Measurements from ENCODE around the gene MSLN.
"Not testable (repeated sequence)": the region's sequence is repeated elsewhere in the genome, so short reads cannot be mapped to it uniquely, and the experiment has no call there.

Gene MSLN

DNA sequence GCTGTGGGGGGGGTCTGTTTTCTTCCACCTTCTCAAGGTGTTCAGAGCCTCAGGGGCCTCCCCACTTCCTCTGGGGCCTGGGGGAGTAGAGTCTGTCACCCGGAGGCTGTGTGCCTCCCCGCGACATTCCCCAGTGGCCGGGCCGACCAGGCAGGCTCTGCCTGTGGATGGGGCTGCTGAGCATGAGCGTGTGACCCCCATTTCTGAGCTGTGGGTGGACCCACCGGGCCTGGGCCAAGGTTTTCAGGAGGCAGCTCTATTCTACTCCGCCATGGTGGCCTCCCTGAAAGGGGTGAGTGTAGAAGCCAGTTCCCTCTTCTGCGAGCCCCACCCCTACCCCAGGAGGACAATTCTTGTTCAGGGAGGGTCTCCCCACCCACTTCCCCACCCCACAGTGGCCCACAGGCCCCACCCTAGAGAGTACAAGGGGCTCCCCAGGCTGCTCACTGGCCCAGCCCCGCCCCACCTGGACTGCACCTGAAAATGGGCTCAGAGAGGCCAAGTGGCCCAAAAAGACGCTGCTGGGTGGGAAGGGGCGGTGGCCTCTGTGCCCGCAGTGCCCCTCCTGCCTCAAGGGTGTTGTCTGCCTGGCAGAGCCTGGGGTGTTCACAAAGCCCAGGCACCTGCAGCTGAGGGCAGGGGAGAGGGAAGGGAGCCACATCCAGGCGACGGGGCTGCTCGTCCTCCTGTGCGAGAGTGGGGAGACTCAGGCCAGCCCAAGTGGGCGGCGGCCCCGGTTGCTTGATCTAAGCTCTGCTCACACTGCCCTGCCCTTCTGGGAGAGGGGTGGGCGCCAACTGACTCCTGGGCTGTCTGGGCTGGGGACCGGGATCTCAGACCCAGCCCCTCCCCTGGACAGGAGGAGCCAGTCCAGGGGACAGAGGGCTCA, 1.3 kb downstream of the MSLN start:
- no peak for DNase-seq

DNA sequence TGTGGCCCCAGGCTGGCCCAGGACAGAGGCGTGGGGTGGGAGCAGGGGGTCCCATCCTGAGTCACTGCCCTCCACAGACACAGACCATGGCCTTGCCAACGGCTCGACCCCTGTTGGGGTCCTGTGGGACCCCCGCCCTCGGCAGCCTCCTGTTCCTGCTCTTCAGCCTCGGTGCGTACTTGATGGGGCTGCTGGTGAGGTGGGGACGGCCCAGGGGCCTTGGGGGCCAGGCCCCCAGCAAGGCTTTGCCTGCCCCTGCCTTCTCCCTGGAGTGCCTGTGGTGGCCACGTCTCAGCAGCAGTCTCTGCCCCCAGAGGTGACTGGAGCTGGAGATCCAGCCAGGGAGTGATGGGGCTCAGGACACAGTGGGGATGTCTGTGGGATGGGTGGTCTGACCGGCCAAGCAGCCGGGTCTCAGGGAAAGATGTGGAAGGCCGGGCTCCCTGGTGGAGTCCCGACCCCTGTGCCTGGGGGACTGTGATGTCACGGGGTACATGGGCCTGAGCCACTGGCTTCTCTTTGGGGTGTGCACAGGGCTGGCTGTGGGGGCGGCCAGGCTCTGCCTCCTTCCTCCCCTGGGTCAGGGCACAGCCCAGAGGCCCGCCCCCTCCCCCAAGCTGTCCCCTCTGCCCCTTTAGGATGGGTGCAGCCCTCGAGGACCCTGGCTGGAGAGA, 2.2 kb downstream of the MSLN start:
- no peak for DNase-seq

DNA sequence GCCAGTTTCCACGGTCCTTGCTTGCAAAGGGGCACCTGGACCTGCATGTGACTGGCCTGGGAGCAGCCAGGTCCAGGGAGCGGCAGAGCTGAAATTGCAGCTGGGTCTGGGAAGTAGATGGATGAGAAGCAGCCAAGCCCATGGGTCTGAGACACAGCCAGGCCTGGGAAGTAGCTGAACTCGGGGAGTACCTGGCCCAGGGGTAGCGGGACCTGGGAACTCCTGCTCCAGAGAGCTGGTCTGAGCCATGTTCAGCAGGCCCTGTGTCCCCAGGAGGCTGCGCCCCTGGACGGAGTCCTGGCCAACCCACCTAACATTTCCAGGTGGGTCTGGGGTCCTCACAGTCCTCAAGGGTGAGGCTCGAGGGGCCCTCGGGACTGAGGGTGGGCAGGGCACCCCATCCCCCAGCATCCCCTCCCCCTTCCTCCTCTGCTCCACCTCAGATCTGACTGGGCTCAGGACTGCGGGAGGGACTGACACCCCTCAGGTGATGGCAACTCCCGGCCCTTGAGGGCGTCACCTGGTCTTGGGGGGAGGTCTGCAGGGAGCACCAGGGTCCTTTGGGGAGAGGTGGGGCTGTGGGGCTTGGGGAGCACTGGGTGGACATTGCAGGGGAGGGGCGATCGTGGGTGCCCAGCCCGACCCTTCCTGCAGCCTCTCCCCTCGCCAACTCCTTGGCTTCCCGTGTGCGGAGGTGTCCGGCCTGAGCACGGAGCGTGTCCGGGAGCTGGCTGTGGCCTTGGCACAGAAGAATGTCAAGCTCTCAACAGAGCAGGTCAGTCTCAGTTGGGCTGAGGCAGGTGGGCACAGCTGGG, 3.0 kb downstream of the MSLN start:
- no peak for DNase-seq

DNA sequence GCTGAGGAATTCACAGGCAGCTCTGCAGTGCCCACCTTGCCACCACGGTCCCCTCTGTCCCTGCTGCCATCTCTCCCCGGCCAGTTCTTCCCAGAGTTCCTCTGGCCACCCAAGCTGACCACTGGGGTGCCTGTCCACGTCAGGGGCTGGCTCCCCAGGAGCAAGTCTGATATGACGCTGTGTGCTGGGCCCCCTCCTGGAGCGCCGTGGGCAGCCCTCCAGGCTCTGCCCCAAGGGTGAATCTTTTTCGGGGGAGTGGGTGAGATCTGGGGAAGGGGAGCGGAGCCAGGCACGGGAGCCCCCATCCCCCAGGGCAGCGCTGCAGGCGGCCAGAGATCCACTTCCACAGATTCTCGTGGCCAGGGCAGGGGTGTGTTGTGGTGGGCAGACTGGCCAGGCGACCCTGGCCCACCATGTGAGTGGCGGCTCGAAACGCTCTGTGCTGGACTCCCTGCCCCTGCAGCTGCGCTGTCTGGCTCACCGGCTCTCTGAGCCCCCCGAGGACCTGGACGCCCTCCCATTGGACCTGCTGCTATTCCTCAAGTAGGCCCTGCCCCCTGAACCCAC, 3.7 kb downstream of the MSLN start:
- DNase-seq: no peak

DNA sequence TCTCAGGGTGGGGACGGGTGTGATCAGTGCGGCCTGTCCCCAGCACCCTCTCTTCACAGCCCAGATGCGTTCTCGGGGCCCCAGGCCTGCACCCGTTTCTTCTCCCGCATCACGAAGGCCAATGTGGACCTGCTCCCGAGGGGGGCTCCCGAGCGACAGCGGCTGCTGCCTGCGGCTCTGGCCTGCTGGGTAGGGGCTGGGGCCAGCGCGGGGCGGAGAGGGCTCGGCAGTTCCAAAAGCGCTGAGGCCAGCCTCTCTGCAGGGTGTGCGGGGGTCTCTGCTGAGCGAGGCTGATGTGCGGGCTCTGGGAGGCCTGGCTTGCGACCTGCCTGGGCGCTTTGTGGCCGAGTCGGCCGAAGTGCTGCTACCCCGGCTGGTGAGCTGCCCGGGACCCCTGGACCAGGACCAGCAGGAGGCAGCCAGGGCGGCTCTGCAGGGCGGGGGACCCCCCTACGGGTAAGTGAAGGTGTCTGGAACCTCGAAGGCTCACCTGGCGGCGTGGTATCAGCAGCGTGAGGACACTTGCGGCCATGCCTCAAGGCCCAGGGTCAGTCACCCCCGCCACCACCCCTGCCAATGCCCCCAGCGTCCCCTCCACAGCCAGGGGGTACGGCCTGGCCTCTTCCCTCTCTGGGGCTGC, 4.4 kb downstream of the MSLN start:
- DNase-seq: no peak

- DNase-seq: no peak
These were observed 4.9 kb downstream of the MSLN start for GRCh38 chr16:765488-765865.

GRCh38 chr16:766008-766819, 5.7 kb downstream of the MSLN start:
- DNase-seq: no peak

GRCh38 chr16:766820-767640, 6.5 kb downstream of the MSLN start:
- DNase-seq: no peak

GRCh38 chr16:767743-768235, 7.3 kb downstream of the MSLN start:
- DNase-seq: no peak

DNA sequence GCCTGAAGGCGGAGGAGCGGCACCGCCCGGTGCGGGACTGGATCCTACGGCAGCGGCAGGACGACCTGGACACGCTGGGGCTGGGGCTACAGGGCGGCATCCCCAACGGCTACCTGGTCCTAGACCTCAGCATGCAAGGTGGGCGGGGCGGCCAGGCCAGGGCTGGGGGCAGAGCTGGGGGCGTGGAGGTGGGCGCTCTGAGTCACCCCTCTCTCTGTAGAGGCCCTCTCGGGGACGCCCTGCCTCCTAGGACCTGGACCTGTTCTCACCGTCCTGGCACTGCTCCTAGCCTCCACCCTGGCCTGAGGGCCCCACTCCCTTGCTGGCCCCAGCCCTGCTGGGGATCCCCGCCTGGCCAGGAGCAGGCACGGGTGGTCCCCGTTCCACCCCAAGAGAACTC, 7.9 kb downstream of the MSLN start:
- DNase-seq: no peak

DNA sequence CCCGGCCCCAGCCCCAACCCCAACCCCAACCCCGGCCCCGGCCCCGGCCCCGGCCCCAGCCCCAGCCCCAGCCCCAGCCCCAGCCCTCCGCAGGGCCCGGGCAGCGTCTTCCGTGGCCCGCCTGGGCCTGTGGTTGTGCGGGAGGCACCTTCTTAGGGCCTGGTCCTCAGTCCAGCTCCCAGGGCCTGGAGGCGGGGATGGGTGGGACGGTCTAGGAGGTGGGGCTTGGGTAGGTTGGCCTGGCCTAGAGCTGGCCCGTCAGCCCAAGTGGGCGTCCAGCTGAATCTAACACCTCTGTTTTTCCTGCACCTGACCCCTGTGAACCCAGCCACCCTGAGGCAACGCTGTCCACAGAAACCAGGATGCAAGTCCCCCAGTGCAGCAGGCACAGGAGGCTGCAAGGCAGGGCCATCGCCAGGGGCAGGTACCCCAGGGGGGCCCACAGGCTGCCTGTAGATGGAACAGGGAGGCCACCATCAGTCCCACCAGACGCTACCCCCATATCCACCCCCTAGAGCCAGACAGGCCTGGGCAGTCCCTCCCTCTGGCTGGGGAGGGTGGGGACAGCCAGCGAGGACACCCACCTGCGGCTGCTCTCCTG, 8.8 kb downstream of the MSLN start:
- no peak for DNase-seq

- no peak for DNase-seq
These were observed 9.4 kb downstream of the MSLN start for GRCh38 chr16:769934-770333.

GRCh38 chr16:770411-770810, 9.9 kb downstream of the MSLN start:
- no peak for DNase-seq

- DNase-seq: no peak
These were observed 12.4 kb downstream of the MSLN start for GRCh38 chr16:772959-773358.

DNA sequence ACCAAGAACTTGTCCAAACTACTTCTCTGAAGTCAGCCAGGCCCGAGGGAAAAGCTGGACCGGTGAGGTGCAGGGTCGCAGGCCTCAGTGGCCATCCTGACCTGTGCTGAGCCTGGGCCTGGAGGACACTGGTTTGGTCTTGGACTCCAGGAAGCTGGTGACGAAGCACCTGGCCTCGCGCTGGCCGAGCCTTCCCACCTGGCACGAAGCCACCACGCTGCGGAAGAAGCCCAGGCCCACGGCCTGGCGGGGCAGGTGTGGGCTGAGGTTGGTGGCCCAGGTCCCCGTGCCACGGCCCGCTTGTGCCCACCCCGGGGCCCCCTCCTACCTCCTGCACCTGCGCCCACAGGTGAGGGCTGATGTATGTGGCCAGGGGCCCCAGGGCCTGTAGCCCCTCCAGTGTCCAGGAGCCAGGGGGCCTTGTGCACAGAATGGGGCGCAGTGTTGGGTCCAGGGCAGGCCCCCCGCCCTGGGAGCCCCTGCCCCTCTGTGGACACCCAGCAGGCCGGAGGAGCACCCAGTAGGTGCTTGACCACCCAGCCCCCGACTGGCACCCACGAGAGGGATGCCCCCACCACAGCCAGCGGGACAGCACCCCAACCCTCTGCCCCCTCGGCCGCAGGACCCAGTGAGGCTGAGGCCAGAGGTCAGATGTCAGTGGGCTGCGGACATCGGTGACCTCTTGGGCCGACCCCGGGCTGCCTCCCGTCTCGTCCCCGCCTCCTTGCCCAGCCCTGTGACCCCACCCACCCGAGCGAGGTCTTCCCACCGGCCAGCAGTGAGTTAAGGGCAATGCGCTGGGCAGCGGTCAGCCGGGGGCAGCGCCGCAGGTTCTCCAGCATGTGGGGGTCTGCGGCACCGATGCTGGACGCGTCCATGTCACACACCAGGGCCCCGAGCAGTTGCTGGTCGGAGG, 13.8 kb downstream of the MSLN start:
- DNase-seq: no peak

GRCh38 chr16:775236-775796, 14.8 kb downstream of the MSLN start:
- DNase-seq: no peak

DNA sequence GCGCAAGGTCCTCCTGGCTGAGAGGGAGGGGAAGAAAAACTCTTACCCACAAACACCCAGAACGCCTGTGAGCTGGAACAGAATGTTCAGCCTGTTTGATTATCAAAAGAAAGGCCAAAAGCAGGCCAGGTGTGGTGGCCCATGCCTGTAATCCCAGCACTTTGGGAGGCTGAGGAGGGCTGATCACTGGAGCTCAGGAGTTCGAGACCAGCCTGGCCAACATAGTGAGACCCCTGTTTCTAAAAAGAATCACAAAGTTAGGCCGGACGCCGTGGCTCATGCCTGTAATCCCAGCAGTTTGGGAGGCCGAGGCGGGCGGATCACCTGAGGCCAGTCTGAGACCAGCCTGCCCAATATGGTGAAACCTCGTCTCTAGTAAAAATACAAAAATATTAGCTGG, 15.8 kb downstream of the MSLN start:
- not testable (repeated sequence) for DNase-seq

- no peak for DNase-seq
These were observed 16.3 kb downstream of the MSLN start for GRCh38 chr16:776824-777223.

GRCh38 chr16:777826-778225, 17.3 kb downstream of the MSLN start:
- DNase-seq: no peak

All from stimulated activated naive CD4-positive, alpha-beta T cell treated with Interleukin-2 at 50 U/mL for 16 hours (primary cell).